WI38 (cell line): ENCODE results near the gene TAF4B.

Experiments used
- H3K4me3 ChIP-seq: 2 replicates; pipeline ENCODE4 v1.5.1; 2011; ENCODE audit warnings: low read depth, mild to moderate bottlenecking, control low read depth, low read length
- TF ChIP-seq, protein P1 (sequence below): IDR thresholded peaks from 2 replicates; pipeline ENCODE4 v1.5.1; 2012; ENCODE audit warnings: low read depth, mild to moderate bottlenecking, control low read depth, low read length

The TAF4B gene

DNA sequence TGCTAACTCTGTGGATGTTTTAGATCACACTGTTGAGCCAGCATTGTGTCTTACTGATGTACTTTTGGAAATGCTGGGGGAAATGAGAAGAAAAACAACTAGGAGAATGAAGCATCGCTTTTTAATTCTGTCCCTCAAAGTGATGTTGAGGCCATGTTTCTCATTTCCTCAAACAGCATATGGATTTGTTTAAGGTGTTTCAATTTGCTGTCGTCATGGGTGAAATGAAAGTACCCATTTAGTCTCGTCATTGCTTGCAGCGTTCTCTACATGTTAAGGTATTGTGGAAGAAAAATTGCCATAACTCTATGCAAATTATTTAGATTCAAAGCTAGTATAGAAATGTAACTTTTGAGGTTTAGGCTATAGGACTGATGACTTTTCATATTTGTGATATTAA, 170.8 kb downstream of the TAF4B start:
- TF ChIP-seq, protein P1, sequence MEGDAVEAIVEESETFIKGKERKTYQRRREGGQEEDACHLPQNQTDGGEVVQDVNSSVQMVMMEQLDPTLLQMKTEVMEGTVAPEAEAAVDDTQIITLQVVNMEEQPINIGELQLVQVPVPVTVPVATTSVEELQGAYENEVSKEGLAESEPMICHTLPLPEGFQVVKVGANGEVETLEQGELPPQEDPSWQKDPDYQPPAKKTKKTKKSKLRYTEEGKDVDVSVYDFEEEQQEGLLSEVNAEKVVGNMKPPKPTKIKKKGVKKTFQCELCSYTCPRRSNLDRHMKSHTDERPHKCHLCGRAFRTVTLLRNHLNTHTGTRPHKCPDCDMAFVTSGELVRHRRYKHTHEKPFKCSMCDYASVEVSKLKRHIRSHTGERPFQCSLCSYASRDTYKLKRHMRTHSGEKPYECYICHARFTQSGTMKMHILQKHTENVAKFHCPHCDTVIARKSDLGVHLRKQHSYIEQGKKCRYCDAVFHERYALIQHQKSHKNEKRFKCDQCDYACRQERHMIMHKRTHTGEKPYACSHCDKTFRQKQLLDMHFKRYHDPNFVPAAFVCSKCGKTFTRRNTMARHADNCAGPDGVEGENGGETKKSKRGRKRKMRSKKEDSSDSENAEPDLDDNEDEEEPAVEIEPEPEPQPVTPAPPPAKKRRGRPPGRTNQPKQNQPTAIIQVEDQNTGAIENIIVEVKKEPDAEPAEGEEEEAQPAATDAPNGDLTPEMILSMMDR = no peak
- no peak overlapping the region for H3K4me3 ChIP-seq

- H3K4me3 ChIP-seq = no peak overlapping the region
- TF ChIP-seq, protein P1 = no peak
Measured at GRCh38 chr18:26403491-26403890, 177.2 kb downstream of the TAF4B start.

DNA sequence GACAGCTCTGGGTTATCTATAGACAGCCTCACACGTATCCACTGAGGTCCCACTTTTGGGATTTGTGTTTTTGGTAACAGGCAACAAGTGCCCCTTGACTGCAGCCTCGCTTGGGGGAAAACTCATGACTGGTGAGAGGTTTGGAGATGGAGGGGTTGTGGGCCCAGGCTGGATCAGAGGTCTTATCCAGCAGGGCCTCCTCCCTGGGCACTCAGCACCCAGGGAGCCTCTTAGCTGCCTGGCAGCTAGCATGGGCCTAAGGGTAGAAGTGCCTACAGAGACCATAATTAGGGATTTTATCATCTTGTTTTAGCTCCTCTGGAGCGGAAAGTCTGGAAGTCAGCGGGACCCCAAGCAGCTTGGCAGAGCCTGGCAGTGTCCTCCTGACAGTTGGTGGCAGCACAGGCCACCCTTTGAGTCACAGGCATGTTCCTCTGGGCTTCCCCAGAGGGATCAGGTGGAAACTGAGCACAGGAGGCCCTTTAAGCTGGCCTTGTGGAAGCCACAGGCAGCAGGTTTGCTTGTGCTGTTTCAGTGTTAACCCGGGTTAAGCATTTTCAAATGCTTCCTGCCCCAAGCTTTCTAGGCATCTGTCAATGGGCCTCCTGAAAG, 179.1 kb downstream of the TAF4B start:
- TF ChIP-seq, protein P1 = peak; percentile 61
- H3K4me3 ChIP-seq = no peak overlapping the region

DNA sequence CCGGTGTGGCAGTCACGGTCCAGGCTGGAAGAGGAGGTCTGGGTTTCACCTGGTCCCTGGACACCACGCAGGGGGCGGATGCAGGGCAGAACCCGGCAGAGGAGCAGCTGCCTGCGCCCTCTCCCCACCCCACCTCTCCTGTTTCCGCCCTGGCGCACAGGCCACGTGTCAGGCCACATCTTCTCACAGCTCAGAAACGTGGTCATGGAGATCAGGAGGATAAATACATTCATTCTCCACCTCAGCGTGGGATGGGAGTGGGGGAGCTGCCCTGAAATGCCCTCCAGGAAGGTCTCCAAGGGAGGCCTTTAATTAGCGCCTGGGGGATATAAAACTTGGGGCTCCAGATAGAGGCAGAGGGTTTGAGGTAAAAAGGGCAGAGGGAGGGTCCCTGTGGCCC, 180.1 kb downstream of the TAF4B start:
- no peak overlapping the region for H3K4me3 ChIP-seq
- TF ChIP-seq, protein P1 = no peak

- TF ChIP-seq, protein P1 = no peak
- no peak overlapping the region for H3K4me3 ChIP-seq
Measured at GRCh38 chr18:26406854-26407517, 180.7 kb downstream of the TAF4B start.

DNA sequence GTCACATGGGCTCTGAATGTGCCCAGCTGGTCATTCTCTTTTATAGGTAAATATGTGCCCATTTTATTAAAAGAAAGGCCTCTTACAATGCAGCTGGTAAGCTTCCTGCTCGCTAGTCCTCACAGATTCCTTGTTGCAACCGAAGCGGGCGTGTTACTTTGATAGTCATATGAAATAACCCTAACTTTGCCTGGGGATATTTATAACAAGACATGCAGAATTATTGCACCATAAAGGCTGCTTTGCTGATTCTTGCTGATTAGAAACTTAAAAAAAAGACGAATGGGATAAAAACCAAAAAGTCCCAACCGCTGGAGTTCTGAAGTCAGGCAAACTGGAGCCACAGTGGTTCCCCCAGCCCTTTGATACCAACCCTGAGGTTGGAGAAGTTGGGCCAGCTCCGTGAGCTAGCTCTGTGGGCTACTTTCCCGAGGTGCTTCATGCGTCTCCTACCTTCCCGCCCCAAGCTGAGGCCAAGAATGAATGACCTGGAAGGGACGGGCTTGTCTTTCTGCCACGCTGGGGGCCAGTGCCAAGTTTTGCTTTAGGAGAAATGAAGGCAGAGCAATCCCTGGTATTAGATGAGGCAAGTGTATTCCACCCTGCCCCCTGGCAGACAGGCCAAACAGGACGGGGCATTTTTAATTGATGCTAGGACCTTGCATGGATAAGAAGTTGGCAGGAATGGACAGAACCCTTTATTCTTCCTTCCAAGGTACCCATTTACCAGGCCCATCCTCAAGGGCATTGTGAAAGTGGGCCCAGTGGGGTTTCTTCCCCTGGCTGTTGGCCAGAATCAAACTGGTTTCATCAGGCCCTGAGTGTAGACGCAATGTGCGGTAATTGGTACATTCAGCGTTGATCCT, 181.7 kb downstream of the TAF4B start:
- TF ChIP-seq, protein P1 = no peak
- no peak overlapping the region for H3K4me3 ChIP-seq

GRCh38 chr18:26409091-26409490, 182.8 kb downstream of the TAF4B start:
- no peak overlapping the region for H3K4me3 ChIP-seq
- TF ChIP-seq, protein P1 = no peak
